Thyroid gland (tissue), 4 donors: ENCODE data around the gene B4GALNT3. TPM values are rescaled to one million over a fixed set of nuclear protein-coding genes. Genes with fewer than 3 reads are reported as not detected.

Source experiments
- DNase-seq, 2 donors: peaks; one replicate each; pipeline ENCODE4 v3.0.0-alpha.2; 2019
- H3K27ac ChIP-seq, 3 donors: fragments of 200-600 bp; sonication (generic); 1 replicate in 2 of 3; 2 replicates in 1 of 3; pipeline ENCODE4 v1.5.1; 2016 to 2019; ENCODE audit warnings: mild to moderate bottlenecking in 1 of 3, moderate library complexity in 1 of 3
- H3K27me3 ChIP-seq: fragments of 200-600 bp; sonication (generic); one replicate; pipeline ENCODE4 v1.5.1; 2019
- H3K36me3 ChIP-seq, 2 donors: fragments of 200-600 bp; sonication (generic); one replicate each; pipeline ENCODE4 v1.5.1; 2016 to 2019
- H3K4me1 ChIP-seq, 2 donors: fragments of 200-600 bp; sonication (generic); one replicate each; pipeline ENCODE4 v1.5.1; 2017 to 2019
- H3K4me3 ChIP-seq, 3 donors: fragments of 200-600 bp; sonication (generic); replicated peaks in 1 of 3; 1 replicate in 2 of 3; 2 replicates in 1 of 3; pipeline ENCODE4 v1.5.1; 2016; ENCODE audit warnings: mild to moderate bottlenecking in 1 of 3
- H3K9me3 ChIP-seq: fragments of 200-600 bp; sonication (generic); one replicate; pipeline ENCODE4 v1.5.1; 2017
- POLR2A ChIP-seq, 2 donors: fragments of 450-650 bp; IDR thresholded peaks; one replicate each; pipeline ENCODE4 v1.6.1; 2017; ENCODE audit warnings: antibody characterized with exemption in 2 of 2, mild to moderate bottlenecking in 2 of 2, moderate library complexity in 1 of 2
- WGBS, 2 donors: methylation state at CpG; one replicate each; pipeline ENCODE4 v1.1.5; 2017; 5-methylcytosine and 5-hydroxymethylcytosine counted together
- intact Hi-C: fragments of 100-400 bp; cut with DNase I; formaldehyde crosslinking; loops from one replicate; pipeline ENCODE4 v1.15.1; 2023
- total RNA-seq, 4 donors: library from RNA; depleted of rRNA; stranded (reverse); fragments of >200 nt; gene quantifications; one replicate each; pipeline ENCODE4 v1.2.3, GENCODE V29; 2016
- TF ChIP-seq, protein P1 (sequence below), 6 experiments: fragments of 200-600 bp in 3 of 6; fragments of 450-650 bp in 3 of 6; sonication (generic) in 3 of 6; IDR thresholded peaks; one replicate each; pipeline ENCODE4 v1.5.1; 2016 to 2019; ENCODE audit warnings: antibody characterized with exemption in 6 of 6, mild to moderate bottlenecking in 2 of 6, inconsistent platforms in 1 of 6, moderate library complexity in 1 of 6

B4GALNT3 gene
- total RNA-seq, 4 donors from 2014 or later: 3.9 to 6.6 (median 5.6) TPM

DNA sequence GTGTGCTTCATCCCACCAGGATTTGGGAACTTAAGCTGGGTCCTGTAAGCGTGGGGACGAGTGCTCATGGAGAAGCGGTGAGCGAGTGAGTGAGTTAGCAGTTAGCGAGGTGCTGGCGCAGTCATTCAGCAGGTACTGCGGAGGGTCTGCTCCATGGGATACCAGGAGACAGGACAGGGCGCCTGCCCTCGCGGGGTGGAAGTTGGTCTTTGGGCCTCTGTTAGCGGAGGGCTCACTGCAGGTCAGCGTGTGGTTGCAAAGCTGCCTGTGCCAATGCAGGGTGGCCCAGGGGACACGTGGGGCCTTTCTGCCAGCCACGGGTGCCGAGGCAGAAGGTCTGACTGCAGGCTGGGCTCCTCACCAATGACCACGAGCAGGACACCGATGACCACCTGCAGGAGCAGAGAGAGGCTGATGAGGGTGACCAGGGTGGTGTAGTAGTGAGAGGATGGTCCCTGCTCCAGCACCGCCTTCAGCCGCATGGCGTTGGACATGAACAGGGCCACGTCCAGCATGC lies 105.9 kb downstream of the B4GALNT3 start:
- H3K4me1 ChIP-seq: peaks cover 8 to 12% of the 10 kb centered on the region in 2 donors
- H3K27ac ChIP-seq: no peak overlapping the region
- H3K4me3 ChIP-seq: no peak overlapping the region
- WGBS, 2 donors: 95 to 96% methylated on average over 16 to 21 of the region's 21 CpGs
- no peak for TF ChIP-seq POLR2A (IDR thresholded peaks at IDR 0.05)
- TF ChIP-seq, protein P1, sequence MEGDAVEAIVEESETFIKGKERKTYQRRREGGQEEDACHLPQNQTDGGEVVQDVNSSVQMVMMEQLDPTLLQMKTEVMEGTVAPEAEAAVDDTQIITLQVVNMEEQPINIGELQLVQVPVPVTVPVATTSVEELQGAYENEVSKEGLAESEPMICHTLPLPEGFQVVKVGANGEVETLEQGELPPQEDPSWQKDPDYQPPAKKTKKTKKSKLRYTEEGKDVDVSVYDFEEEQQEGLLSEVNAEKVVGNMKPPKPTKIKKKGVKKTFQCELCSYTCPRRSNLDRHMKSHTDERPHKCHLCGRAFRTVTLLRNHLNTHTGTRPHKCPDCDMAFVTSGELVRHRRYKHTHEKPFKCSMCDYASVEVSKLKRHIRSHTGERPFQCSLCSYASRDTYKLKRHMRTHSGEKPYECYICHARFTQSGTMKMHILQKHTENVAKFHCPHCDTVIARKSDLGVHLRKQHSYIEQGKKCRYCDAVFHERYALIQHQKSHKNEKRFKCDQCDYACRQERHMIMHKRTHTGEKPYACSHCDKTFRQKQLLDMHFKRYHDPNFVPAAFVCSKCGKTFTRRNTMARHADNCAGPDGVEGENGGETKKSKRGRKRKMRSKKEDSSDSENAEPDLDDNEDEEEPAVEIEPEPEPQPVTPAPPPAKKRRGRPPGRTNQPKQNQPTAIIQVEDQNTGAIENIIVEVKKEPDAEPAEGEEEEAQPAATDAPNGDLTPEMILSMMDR (IDR thresholded peaks at IDR 0.05): no peak
- no peaks in the 10 kb centered on the region for H3K9me3 ChIP-seq
- H3K27me3 ChIP-seq: peaks cover 3% of the 10 kb centered on the region
- intact Hi-C loops: loop anchor here (5.0 to 10.0 kb wide), 3 partner anchors 187 to 529 kb away; partner anchors contain the start of gene WNK1
- no peaks in the 10 kb centered on the region for H3K36me3 ChIP-seq
- DNase-seq: no peak

DNA sequence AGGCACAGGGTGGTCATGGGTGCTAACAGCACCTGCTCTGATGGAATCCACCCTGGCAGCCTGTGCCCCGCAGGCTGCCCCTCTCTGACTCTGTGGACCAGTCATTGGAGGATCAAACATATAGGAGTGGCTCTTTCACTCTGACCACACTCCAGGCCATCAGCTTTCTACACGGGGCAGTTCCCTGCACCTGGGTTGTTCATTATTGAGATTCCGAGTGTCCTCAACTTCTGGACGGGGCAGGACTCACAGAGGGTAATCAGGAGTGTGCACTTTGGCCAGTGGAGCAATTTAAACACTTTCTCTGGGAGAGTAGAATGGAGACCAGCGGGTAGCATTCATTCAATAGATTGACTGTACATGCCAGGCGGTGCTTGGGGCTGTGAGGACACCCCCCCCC lies 108.7 kb downstream of the B4GALNT3 start:
- Histone ChIP-seq H3K4me3 (no peak overlapping the region), H3K36me3 (no peaks in the 10 kb centered on the region), H3K9me3 (no peaks in the 10 kb centered on the region), H3K4me1 (peaks cover 8 to 26% of the 10 kb centered on the region in 2 donors), H3K27me3 (peaks cover 3% of the 10 kb centered on the region), H3K27ac (no peak overlapping the region)
- intact Hi-C loops: loop anchor here (5.0 to 10.0 kb wide), 3 partner anchors 184 to 526 kb away; partner anchors contain the start of gene WNK1
- WGBS, 2 donors: 78 to 84% methylated on average over 4 to 6 of the region's 6 CpGs
- no peak for DNase-seq
- no peak for TF ChIP-seq POLR2A (IDR thresholded peaks at IDR 0.05)
- TF ChIP-seq, protein P1 (IDR thresholded peaks at IDR 0.05): no peak

DNA sequence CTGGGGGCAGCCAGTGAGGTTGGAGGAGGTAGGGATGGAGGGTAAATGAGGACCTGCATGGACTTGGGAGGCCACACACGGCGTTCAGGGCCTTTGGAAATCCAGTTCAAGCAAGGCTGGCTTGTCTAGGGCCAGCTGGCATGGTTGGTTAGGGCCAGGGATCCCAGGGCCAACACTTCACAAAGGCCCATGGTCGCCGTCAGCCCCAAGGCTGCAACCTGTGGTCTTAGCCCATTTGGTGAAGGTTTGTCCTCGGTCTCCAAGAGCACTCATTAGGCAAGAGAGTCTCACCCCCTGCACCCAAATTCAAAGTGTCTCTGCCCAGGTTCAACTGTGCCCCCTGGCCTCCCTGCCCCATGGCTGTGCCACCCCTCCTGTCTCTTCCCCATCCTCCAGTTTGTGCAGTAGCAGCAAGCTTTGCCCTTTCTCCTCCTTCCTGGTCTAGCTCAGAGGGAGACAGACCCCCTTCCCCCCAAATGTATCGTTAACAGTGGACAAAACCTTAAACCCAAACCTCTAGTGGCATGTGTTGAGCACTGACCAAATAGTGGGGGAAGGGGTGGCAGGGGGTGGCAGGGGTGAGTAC lies 109.4 kb downstream of the B4GALNT3 start:
- peaks cover 8 to 26% of the 10 kb centered on the region in 2 donors for H3K4me1 ChIP-seq
- H3K4me3 ChIP-seq: no peak overlapping the region
- no peak overlapping the region for H3K27ac ChIP-seq
- 75 to 80% methylated on average over 5 to 6 of the region's 6 CpGs for WGBS, 2 donors
- intact Hi-C loops: loop anchor here (5.0 to 10.0 kb wide), 3 partner anchors 183 to 526 kb away; partner anchors contain the start of gene WNK1
- peaks cover 3% of the 10 kb centered on the region for H3K27me3 ChIP-seq
- H3K36me3 ChIP-seq: no peaks in the 10 kb centered on the region
- no peak for DNase-seq
- no peaks in the 10 kb centered on the region for H3K9me3 ChIP-seq
- no peak for TF ChIP-seq POLR2A (IDR thresholded peaks at IDR 0.05)
- TF ChIP-seq, protein P1 (IDR thresholded peaks at IDR 0.05): no peak

DNA sequence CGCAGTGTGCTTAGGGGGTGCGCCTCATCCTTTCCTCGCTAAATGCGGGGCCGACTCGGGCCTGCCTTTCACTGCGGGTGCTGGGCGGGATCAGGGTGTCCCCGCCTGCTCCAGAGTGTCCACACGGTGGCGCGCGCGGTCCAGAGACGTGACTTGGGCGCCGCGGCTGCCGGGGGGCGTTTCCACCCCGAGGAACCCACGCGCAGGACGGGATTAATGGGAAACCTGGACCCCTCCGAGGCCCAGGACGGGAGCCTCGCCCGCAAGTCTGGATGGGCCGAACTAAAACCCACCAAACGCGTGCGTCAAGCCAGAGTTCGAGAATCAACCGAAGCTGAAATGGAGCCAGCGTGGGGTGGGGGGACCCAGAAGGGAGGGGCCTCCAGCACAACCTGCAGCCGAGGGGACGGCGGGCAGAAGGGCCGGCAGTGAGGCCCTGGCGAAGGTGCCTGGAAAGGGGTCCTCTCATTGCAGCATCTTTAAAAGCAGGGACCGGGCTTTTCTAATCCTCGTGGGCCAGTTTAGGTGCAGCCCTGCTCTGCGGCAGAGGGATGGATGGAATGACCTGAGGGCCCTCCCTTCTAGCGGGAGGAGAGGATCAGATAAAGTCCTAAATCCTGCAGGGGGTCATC lies 110.2 kb downstream of the B4GALNT3 start:
- Histone ChIP-seq H3K9me3 (no peaks in the 10 kb centered on the region), H3K27me3 (peaks cover 3% of the 10 kb centered on the region), H3K4me3 (peak overlapping the region in 1 of 3 donors; percentile 37), H3K4me1 (peaks cover 8 to 26% of the 10 kb centered on the region in 2 donors), H3K36me3 (no peaks in the 10 kb centered on the region), H3K27ac (peak overlapping the region in 2 of 3 donors; percentile 52 to 79)
- 0 to 1% methylated on average over 21 to 33 of the region's 44 CpGs for WGBS, 2 donors
- intact Hi-C loops: loop anchor here (5.0 to 10.0 kb wide), 5 partner anchors 182 to 1015 kb away; partner anchors contain the start of gene WNK1
- peak; percentile 77 to 82 for DNase-seq
- TF ChIP-seq, protein P1 (IDR thresholded peaks at IDR 0.05): peak; percentile 79 to 93 (median 86)
- TF ChIP-seq POLR2A (IDR thresholded peaks at IDR 0.05): no peak
